K562 (cell line): ENCODE data around the gene EPN2.

Experiments
- BHLHE40 ChIP-seq: IDR thresholded peaks from 2 replicates; pipeline ENCODE4 v1.6.1; 2011; ENCODE audit warnings: low read length, improper control_type of control experiment
- EP300 ChIP-seq: IDR thresholded peaks from 2 replicates; pipeline ENCODE4 v1.6.1; 2012; ENCODE audit warnings: low read length, improper control_type of control experiment
- RAD21 ChIP-seq, 2 experiments: fragments of 250-450 bp in 1 of 2; fragments of 450-650 bp in 1 of 2; sonication (Bioruptor Pico) in 1 of 2; formaldehyde crosslinking in 1 of 2; IDR thresholded peaks in 1 of 2; conservative IDR thresholded peaks in 1 of 2; 2 replicates each; pipeline versions ENCODE4 v1.4.0 to v1.8.0; 2020 to 2022; ENCODE audit warnings: mild to moderate bottlenecking in 2 of 2, moderate library complexity in 1 of 2
- ZNF324 ChIP-seq: fragments of 250-450 bp; sonication (Bioruptor Pico); IDR thresholded peaks from 2 replicates; pipeline ENCODE4 v1.4.0; 2020; ENCODE audit warnings: mild to moderate bottlenecking
- TF ChIP-seq, protein P1 (sequence below), 3 experiments: IDR thresholded peaks in 2 of 3; conservative IDR thresholded peaks in 1 of 3; 2 replicates each; pipeline ENCODE4 v1.5.1; 2011 to 2012; ENCODE audit warnings: low read length in 3 of 3, mild to moderate bottlenecking in 3 of 3, control low read depth in 2 of 3, improper control_type of control experiment in 1 of 3, inconsistent platforms in 1 of 3, low read depth in 1 of 3, mixed read lengths in 1 of 3, moderate library complexity in 1 of 3; ENCODE audit not compliant: insufficient read depth in 2 of 3
- TF ChIP-seq, protein P2 (sequence below): fragments of 250-450 bp; sonication (Bioruptor Pico); IDR thresholded peaks from 2 replicates; pipeline ENCODE4 v1.5.1; 2021; ENCODE audit warnings: mild to moderate bottlenecking

DNA sequence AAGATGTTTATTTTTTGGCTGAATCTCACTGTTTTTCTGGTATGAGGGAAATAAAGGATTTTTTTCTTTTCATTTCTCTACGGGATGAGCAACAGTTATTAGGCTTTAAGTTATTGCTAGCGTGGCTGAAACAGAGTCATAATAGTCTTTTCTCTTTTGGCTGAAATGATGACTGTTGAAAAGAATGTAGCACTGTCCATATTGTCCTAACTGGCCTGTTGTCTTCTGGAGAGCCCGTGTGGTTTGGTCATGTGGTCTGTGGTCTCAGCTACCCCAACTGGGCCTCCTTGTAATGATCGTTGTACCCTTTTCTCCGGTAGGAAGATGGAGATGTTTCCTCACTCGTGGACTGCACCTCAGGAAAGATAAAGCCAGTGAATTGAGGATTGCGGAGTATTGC is 36.6 kb downstream of the EPN2 start:
- TF ChIP-seq RAD21 (CRISPR knock-in tag; conservative IDR thresholded peaks at IDR 0.05 in 1 of 2, IDR thresholded peaks at IDR 0.05 in 1 of 2) (no peak), ZNF324 (no peak), EP300 (no peak), BHLHE40 (no peak)
- TF ChIP-seq, protein P1, sequence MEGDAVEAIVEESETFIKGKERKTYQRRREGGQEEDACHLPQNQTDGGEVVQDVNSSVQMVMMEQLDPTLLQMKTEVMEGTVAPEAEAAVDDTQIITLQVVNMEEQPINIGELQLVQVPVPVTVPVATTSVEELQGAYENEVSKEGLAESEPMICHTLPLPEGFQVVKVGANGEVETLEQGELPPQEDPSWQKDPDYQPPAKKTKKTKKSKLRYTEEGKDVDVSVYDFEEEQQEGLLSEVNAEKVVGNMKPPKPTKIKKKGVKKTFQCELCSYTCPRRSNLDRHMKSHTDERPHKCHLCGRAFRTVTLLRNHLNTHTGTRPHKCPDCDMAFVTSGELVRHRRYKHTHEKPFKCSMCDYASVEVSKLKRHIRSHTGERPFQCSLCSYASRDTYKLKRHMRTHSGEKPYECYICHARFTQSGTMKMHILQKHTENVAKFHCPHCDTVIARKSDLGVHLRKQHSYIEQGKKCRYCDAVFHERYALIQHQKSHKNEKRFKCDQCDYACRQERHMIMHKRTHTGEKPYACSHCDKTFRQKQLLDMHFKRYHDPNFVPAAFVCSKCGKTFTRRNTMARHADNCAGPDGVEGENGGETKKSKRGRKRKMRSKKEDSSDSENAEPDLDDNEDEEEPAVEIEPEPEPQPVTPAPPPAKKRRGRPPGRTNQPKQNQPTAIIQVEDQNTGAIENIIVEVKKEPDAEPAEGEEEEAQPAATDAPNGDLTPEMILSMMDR (IDR thresholded peaks at IDR 0.05 in 2 of 3, conservative IDR thresholded peaks at IDR 0.05 in 1 of 3; ENCODE audit: insufficient read depth in 2 of 3, low read depth in 1 of 3, low read length in 3 of 3) = no peak
- TF ChIP-seq, protein P2, sequence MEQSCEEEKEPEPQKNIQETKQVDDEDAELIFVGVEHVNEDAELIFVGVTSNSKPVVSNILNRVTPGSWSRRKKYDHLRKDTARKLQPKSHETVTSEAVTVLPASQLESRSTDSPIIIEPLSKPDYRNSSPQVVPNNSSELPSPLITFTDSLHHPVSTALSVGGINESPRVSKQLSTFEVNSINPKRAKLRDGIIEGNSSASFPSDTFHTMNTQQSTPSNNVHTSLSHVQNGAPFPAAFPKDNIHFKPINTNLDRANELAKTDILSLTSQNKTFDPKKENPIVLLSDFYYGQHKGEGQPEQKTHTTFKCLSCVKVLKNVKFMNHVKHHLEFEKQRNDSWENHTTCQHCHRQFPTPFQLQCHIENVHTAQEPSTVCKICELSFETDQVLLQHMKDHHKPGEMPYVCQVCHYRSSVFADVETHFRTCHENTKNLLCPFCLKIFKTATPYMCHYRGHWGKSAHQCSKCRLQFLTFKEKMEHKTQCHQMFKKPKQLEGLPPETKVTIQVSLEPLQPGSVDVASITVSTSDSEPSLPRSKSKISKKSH (CRISPR knock-in tag) = no peak
